Measurements from ENCODE around the gene ARHGEF17.

DNA sequence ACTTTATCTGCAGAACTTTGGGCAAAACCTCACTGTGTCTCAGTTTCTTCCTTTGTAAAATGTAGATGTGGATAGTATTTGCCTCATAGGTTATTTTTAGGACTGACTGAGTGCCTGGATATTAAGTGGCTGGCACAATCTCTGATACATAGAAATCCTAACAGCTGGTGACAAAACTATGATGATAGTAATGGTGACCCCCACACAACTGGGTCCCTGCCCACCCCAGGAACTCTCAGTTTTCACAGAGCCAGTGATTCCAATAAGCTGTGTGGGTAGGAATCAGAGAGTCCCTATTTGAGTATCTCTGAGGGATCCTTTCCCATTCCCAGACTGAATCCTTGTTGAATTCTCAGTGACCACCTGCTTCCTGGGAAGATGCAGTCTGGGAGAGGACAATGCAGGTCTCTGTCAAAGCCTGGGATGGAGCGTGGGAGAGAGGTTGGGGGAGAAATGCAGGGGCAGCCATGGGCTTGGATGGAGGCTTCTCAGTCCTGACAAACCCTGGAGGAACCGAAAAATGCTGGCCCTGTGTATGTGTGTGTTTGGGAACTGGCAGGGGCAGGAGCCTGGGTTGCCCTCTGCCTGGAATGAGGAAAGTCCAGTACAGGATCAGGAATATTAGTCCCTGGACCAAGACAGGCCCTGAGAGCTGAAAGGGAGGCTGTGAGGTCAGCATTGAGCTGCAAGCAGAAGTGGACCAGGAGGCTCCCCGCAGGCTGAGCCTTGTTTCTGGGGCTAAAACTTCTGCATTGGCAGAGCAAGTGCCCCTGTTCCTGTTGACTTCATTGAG is 42.0 kb upstream of the ARHGEF17 start:
- TF ChIP-seq CTCF (conservative IDR thresholded peaks at IDR 0.05 in 1 of 2, IDR thresholded peaks at IDR 0.05 in 1 of 2; ENCODE audit: low read depth in 1 of 2, low read length in 2 of 2) = no peak
- no peak for TF ChIP-seq EZH2 (IDR thresholded peaks at IDR 0.05; ENCODE audit: low read length, missing control alignments)
